Natural killer cell (primary cell): Measurements from ENCODE around the gene DCUN1D4. TPM values are rescaled to one million over a fixed set of nuclear protein-coding genes. Genes with fewer than 3 reads are reported as not detected.

Experiments used
- ATAC-seq, 3 donors: fragments of 150-1000 bp in 2 of 3; fragments of 200-7000 bp in 1 of 3; cut with Tn5 transposase; 1 replicate in 1 of 3; 2 replicates in 2 of 3; pipeline ENCODE4 v1.10.0; 2021; ENCODE audit warnings: mild to moderate bottlenecking in 2 of 3, moderate library complexity in 2 of 3
- DNase-seq, 2 donors: peaks; one replicate each; pipeline versions ENCODE4 v3.0.0 to v3.0.0-alpha.2; 2013 to 2021; ENCODE audit warnings: mixed read lengths in 1 of 2
- H3K27ac ChIP-seq: one replicate; pipeline ENCODE4 v1.5.1; 2013; ENCODE audit warnings: mild to moderate bottlenecking, low read length
- H3K27me3 ChIP-seq: one replicate; pipeline ENCODE4 v1.6.1; 2013; ENCODE audit warnings: low read length; ENCODE audit not compliant: control insufficient read depth, insufficient read depth
- H3K36me3 ChIP-seq: one replicate; pipeline ENCODE4 v1.6.1; 2013; ENCODE audit warnings: low read length; ENCODE audit not compliant: control insufficient read depth, insufficient read depth
- H3K4me1 ChIP-seq: one replicate; pipeline ENCODE4 v1.6.1; 2013; ENCODE audit warnings: low read length; ENCODE audit not compliant: control insufficient read depth, insufficient read depth
- H3K4me3 ChIP-seq: one replicate; pipeline ENCODE4 v1.5.1; 2013; ENCODE audit warnings: low read length
- H3K9me3 ChIP-seq: one replicate; pipeline ENCODE4 v1.6.1; 2013; ENCODE audit warnings: low read length; ENCODE audit not compliant: control insufficient read depth, insufficient read depth
- H3K27ac Mint-ChIP-seq, 2 donors: one replicate each; pipeline ENCODE4 v1.8.0; 2022; ENCODE audit warnings: mild to moderate bottlenecking in 2 of 2, mixed read lengths in 2 of 2, moderate library complexity in 1 of 2
- H3K27me3 Mint-ChIP-seq, 2 donors: one replicate each; pipeline ENCODE4 v1.8.0; 2022; ENCODE audit warnings: low read depth in 2 of 2, mixed read lengths in 2 of 2
- H3K36me3 Mint-ChIP-seq: one replicate; pipeline ENCODE4 v1.8.0; 2022; ENCODE audit warnings: mixed read lengths
- H3K4me1 Mint-ChIP-seq, 2 donors: one replicate each; pipeline ENCODE4 v1.8.0; 2022; ENCODE audit warnings: mixed read lengths in 2 of 2
- H3K4me3 Mint-ChIP-seq: one replicate; pipeline ENCODE4 v1.8.0; 2022; ENCODE audit warnings: mild to moderate bottlenecking, moderate library complexity, mixed read lengths
- H3K9me3 Mint-ChIP-seq, 2 donors: one replicate each; pipeline ENCODE4 v1.8.0; 2022; ENCODE audit warnings: mixed read lengths in 2 of 2
- CTCF ChIP-seq: fragments of 200-600 bp; IDR thresholded peaks from one replicate; pipeline ENCODE4 v1.8.0; 2022; ENCODE audit warnings: antibody characterized with exemption
- WGBS: methylation state at CpG from one replicate; pipeline ENCODE4 v1.1.7; 2013; ENCODE audit warnings: missing lambda C conversion rate; ENCODE audit not compliant: insufficient coverage; 5-methylcytosine and 5-hydroxymethylcytosine counted together
- intact Hi-C: fragments of 100-400 bp; cut with micrococcal nuclease; formaldehyde crosslinking; loops from one replicate; pipeline ENCODE4 v1.14.2; 2022
- total RNA-seq, 4 donors: library from RNA; stranded (reverse); fragments of 120-200 nt in 1 of 4; gene quantifications; one replicate each; pipeline versions ENCODE4 v1.2.3 to v1.2.4, GENCODE V29; 2013 to 2022

The DCUN1D4 gene
- total RNA-seq, 3 donors from 2014 or later (not counting 1 experiment from before 2014, with no cell fraction given): 26.9 to 35.9 (median 35.1) TPM

- no peak for DNase-seq
- TF ChIP-seq CTCF: no peak
- H3K4me1 ChIP-seq: no peaks in the 10 kb centered on the region
- Mint-ChIP-seq H3K4me3 (no peak overlapping the region), H3K27ac (no peak overlapping the region), H3K4me1 (peaks cover 0 to 6% of the 10 kb centered on the region in 2 donors), H3K27me3 (no peaks in the 10 kb centered on the region), H3K9me3 (no peaks in the 10 kb centered on the region), H3K36me3 (no peaks in the 10 kb centered on the region)
- intact Hi-C loops: loop anchor here (5.0 to 10.0 kb wide), 2 partner anchors 770 to 1087 kb away; no protein-coding TSS in a partner anchor
- H3K36me3 ChIP-seq: peaks cover 3% of the 10 kb centered on the region
- no peak for ATAC-seq
- H3K9me3 ChIP-seq: no peaks in the 10 kb centered on the region
- no peaks in the 10 kb centered on the region for H3K27me3 ChIP-seq
- WGBS: 83% methylated on average over 3 of the region's 3 CpGs
- no peak overlapping the region for H3K4me3 ChIP-seq
- no peak overlapping the region for H3K27ac ChIP-seq
These were observed 52.2 kb downstream of the DCUN1D4 start for GRCh38 chr4:51895158-51895557.

GRCh38 chr4:51895816-51896408 is 53.0 kb downstream of the DCUN1D4 start:
- Mint-ChIP-seq H3K27me3 (no peaks in the 10 kb centered on the region), H3K36me3 (no peaks in the 10 kb centered on the region), H3K4me3 (no peak overlapping the region), H3K27ac (peak overlapping the region in 1 of 2 donors; percentile 21), H3K4me1 (peaks cover 0 to 8% of the 10 kb centered on the region in 2 donors), H3K9me3 (no peaks in the 10 kb centered on the region)
- no peaks in the 10 kb centered on the region for H3K4me1 ChIP-seq
- no peak overlapping the region for H3K4me3 ChIP-seq
- no peaks in the 10 kb centered on the region for H3K9me3 ChIP-seq
- H3K27me3 ChIP-seq: no peaks in the 10 kb centered on the region
- 22% methylated on average over 2 of the region's 2 CpGs for WGBS
- no peak overlapping the region for H3K27ac ChIP-seq
- intact Hi-C loops: loop anchor here (5.0 to 10.0 kb wide), 2 partner anchors 769 to 1086 kb away; no protein-coding TSS in a partner anchor
- peak in 1 of 2 donors; percentile 70 for DNase-seq
- TF ChIP-seq CTCF: peak; percentile 84
- ATAC-seq: peak; percentile 89 to 99 (median 95)
- peaks cover 2% of the 10 kb centered on the region for H3K36me3 ChIP-seq

- no peak overlapping the region for H3K27ac ChIP-seq
- Mint-ChIP-seq H3K4me3 (no peak overlapping the region), H3K9me3 (no peaks in the 10 kb centered on the region), H3K4me1 (peaks cover 0 to 17% of the 10 kb centered on the region in 2 donors), H3K27ac (peak overlapping the region in 1 of 2 donors; percentile 37), H3K36me3 (no peaks in the 10 kb centered on the region), H3K27me3 (no peaks in the 10 kb centered on the region)
- H3K4me1 ChIP-seq: peaks cover 2% of the 10 kb centered on the region
- DNase-seq (no peak), ATAC-seq (no peak)
- intact Hi-C loops: loop anchor here (1.0 kb wide), 1 partner anchor 31 kb away; no protein-coding TSS in a partner anchor
- no peak overlapping the region for H3K4me3 ChIP-seq
- WGBS: 94% methylated on average over 5 of the region's 5 CpGs
- H3K9me3 ChIP-seq: no peaks in the 10 kb centered on the region
- no peak for TF ChIP-seq CTCF
- no peaks in the 10 kb centered on the region for H3K27me3 ChIP-seq
- peaks cover 12% of the 10 kb centered on the region for H3K36me3 ChIP-seq
These were observed 58.4 kb downstream of the DCUN1D4 start for GRCh38 chr4:51901363-51901762.
